ENCODE results near the gene GRIN3B.

GRCh38 chr19:986083-986482 is 14.1 kb upstream of the GRIN3B start:
- no peak for TF ChIP-seq TEAD4 (IDR thresholded peaks at IDR 0.05)
- no peak for TF ChIP-seq EGR1 (IDR thresholded peaks at IDR 0.05)
